Tibial nerve (tissue), 4 donors: ENCODE measurements around the gene PLA2G4A.

Source experiments
- CTCF ChIP-seq, 5 experiments: fragments of 200-600 bp in 3 of 5; fragments of 450-650 bp in 2 of 5; sonication (generic) in 3 of 5; IDR thresholded peaks; one replicate each; pipeline ENCODE4 v1.5.1; 2016 to 2019; ENCODE audit warnings: antibody characterized with exemption in 5 of 5, mild to moderate bottlenecking in 3 of 5, moderate library complexity in 2 of 5
- EP300 ChIP-seq, 2 donors: sonication (generic); formaldehyde crosslinking; IDR thresholded peaks; one replicate each; pipeline ENCODE4 v1.6.1; 2017; ENCODE audit warnings: antibody characterized with exemption in 2 of 2, mild to moderate bottlenecking in 1 of 2

GRCh38 chr1:186987065-186987464 lies 158.3 kb downstream of the PLA2G4A start:
- no peak for TF ChIP-seq CTCF (IDR thresholded peaks at IDR 0.05)
- no peak for TF ChIP-seq EP300 (IDR thresholded peaks at IDR 0.05)
